HEK293 (cell line): ENCODE results near the gene RPS19.

ENCODE experiments used
- CTCF ChIP-seq: fragments of 450-650 bp; formaldehyde crosslinking; IDR thresholded peaks from 2 replicates; pipeline ENCODE4 v1.5.1; 2016; ENCODE audit warnings: missing biosample characterization, missing genetic modification characterization
- GLIS1 ChIP-seq: fragments of 450-650 bp; formaldehyde crosslinking; IDR thresholded peaks from 2 replicates; pipeline ENCODE4 v1.5.1; 2016; ENCODE audit warnings: missing biosample characterization, missing genetic modification characterization
- REST ChIP-seq: fragments of 450-650 bp; formaldehyde crosslinking; IDR thresholded peaks from 2 replicates; pipeline ENCODE4 v1.5.1; 2016; ENCODE audit warnings: missing biosample characterization, missing genetic modification characterization

- no peak for TF ChIP-seq GLIS1 (tag by site-specific recombination)
- TF ChIP-seq REST (tag by site-specific recombination), result no peak
- TF ChIP-seq CTCF (tag by site-specific recombination), result no peak
Measured at GRCh38 chr19:41861846-41862245, 1.8 kb downstream of the RPS19 start.
